Tibial artery (tissue), 4 donors: ENCODE data around the gene PIGM.

Experiments
- DNase-seq, 2 donors: peaks; one replicate each; pipeline ENCODE4 v3.0.0-alpha.2; 2019
- H3K27ac ChIP-seq, 2 donors: fragments of 200-600 bp; sonication (generic) in 1 of 2; 1 replicate in 1 of 2; 2 replicates in 1 of 2; pipeline ENCODE4 v1.5.1; 2018 to 2019; ENCODE audit warnings: mild to moderate bottlenecking in 1 of 2
- H3K27me3 ChIP-seq, 2 donors: fragments of 200-600 bp; sonication (generic) in 1 of 2; one replicate each; pipeline versions ENCODE4 v1.5.1 to v1.6.0; 2016 to 2019
- H3K36me3 ChIP-seq, 3 donors: fragments of 200-600 bp; sonication (generic) in 2 of 3; one replicate each; pipeline ENCODE4 v1.5.1; 2016 to 2019; ENCODE audit warnings: mild to moderate bottlenecking in 2 of 3
- H3K4me1 ChIP-seq, 4 donors: fragments of 200-600 bp; sonication (generic) in 2 of 4; 1 replicate in 3 of 4; 2 replicates in 1 of 4; pipeline ENCODE4 v1.5.1; 2016 to 2019
- H3K4me3 ChIP-seq, 2 donors: fragments of 200-600 bp; sonication (generic) in 1 of 2; 1 replicate in 1 of 2; 2 replicates in 1 of 2; pipeline ENCODE4 v1.5.1; 2018 to 2019; ENCODE audit warnings: mild to moderate bottlenecking in 2 of 2
- H3K9me3 ChIP-seq, 3 donors: fragments of 200-600 bp; sonication (generic) in 1 of 3; one replicate each; pipeline ENCODE4 v1.5.1; 2016 to 2019
- intact Hi-C: fragments of 100-400 bp; cut with DNase I; formaldehyde crosslinking; loops from one replicate; pipeline ENCODE4 v1.15.0; 2023; ENCODE audit warnings: low total_unique reads
- TF ChIP-seq, protein P1 (sequence below), 2 experiments: fragments of 200-600 bp in 1 of 2; fragments of 450-650 bp in 1 of 2; IDR thresholded peaks; one replicate each; pipeline ENCODE4 v1.5.1; 2017 to 2019; ENCODE audit warnings: antibody characterized with exemption in 2 of 2, mild to moderate bottlenecking in 1 of 2, moderate library complexity in 1 of 2

The PIGM gene

DNA sequence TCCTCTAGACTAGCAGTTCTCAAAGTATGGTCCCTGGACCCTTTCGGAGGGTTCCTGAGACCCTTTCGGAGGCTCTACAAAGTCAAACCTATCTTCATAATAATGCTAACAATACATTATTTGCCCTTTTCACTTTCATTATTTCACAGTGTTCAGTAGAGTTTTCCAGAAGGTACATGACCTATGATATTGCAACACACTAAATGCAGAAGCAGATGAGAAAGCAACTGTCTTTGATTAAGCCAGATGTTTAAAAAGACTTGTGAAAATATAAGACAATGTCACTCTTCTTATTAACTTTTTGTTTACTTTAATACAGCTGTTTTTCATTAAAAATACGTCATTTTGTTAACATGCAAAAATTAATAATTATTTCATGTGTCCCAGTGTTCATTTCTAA is 32.4 kb upstream of the PIGM start:
- TF ChIP-seq, protein P1, sequence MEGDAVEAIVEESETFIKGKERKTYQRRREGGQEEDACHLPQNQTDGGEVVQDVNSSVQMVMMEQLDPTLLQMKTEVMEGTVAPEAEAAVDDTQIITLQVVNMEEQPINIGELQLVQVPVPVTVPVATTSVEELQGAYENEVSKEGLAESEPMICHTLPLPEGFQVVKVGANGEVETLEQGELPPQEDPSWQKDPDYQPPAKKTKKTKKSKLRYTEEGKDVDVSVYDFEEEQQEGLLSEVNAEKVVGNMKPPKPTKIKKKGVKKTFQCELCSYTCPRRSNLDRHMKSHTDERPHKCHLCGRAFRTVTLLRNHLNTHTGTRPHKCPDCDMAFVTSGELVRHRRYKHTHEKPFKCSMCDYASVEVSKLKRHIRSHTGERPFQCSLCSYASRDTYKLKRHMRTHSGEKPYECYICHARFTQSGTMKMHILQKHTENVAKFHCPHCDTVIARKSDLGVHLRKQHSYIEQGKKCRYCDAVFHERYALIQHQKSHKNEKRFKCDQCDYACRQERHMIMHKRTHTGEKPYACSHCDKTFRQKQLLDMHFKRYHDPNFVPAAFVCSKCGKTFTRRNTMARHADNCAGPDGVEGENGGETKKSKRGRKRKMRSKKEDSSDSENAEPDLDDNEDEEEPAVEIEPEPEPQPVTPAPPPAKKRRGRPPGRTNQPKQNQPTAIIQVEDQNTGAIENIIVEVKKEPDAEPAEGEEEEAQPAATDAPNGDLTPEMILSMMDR (IDR thresholded peaks at IDR 0.05), result no peak
- no peaks in the 10 kb centered on the region for H3K4me1 ChIP-seq
- intact Hi-C loops, result no loop called here
- no peak for DNase-seq
- no peaks in the 10 kb centered on the region for H3K36me3 ChIP-seq
- no peaks in the 10 kb centered on the region for H3K9me3 ChIP-seq
- no peak overlapping the region for H3K27ac ChIP-seq
- H3K4me3 ChIP-seq, result no peak overlapping the region
- peaks cover 0 to 12% of the 10 kb centered on the region in 2 donors for H3K27me3 ChIP-seq

DNA sequence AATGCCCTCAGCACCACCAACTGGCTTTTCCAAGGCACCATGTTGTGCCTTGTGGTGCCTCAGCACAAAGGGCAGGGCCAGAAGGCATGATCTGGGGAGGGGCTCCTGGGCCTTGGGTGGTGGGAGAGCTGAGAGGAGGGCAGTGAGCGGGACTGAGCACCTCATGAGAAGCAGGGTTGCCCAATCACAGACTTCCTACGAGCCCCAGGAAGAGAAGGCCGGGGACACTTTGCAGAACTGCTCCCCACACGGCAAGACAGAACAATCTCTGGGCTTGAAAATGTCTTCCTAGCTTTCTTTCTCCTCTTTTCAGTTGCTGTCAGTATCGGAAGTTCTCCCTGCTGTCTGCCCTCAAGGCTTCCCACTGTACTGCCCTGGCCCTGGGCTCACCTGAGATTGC is 31.4 kb upstream of the PIGM start:
- Histone ChIP-seq H3K36me3 (no peaks in the 10 kb centered on the region), H3K9me3 (no peaks in the 10 kb centered on the region), H3K4me3 (no peak overlapping the region), H3K27me3 (peaks cover 0 to 12% of the 10 kb centered on the region in 2 donors), H3K4me1 (no peaks in the 10 kb centered on the region), H3K27ac (no peak overlapping the region)
- intact Hi-C loops, result no loop called here
- DNase-seq, result no peak
- TF ChIP-seq, protein P1 (IDR thresholded peaks at IDR 0.05), result no peak

DNA sequence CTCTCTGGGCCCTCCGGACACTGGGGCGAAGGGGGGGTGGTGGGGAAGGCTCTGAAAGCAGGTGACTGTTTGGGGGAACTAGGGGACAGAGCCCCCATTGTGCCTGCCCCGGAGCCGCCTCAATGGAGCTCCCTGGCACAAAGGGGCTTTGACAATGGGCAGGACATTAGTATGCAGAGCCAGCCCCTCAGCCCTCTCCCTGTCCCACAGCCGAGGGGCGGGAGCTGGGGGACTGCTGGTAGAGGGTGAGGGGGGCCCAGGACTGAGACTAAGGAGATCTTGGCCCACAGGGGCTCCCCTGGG is 30.4 kb upstream of the PIGM start:
- Histone ChIP-seq H3K27ac (no peak overlapping the region), H3K4me3 (no peak overlapping the region), H3K36me3 (no peaks in the 10 kb centered on the region), H3K9me3 (no peaks in the 10 kb centered on the region), H3K27me3 (peaks cover 0 to 12% of the 10 kb centered on the region in 2 donors), H3K4me1 (no peaks in the 10 kb centered on the region)
- intact Hi-C loops, result no loop called here
- no peak for DNase-seq
- TF ChIP-seq, protein P1 (IDR thresholded peaks at IDR 0.05), result no peak

DNA sequence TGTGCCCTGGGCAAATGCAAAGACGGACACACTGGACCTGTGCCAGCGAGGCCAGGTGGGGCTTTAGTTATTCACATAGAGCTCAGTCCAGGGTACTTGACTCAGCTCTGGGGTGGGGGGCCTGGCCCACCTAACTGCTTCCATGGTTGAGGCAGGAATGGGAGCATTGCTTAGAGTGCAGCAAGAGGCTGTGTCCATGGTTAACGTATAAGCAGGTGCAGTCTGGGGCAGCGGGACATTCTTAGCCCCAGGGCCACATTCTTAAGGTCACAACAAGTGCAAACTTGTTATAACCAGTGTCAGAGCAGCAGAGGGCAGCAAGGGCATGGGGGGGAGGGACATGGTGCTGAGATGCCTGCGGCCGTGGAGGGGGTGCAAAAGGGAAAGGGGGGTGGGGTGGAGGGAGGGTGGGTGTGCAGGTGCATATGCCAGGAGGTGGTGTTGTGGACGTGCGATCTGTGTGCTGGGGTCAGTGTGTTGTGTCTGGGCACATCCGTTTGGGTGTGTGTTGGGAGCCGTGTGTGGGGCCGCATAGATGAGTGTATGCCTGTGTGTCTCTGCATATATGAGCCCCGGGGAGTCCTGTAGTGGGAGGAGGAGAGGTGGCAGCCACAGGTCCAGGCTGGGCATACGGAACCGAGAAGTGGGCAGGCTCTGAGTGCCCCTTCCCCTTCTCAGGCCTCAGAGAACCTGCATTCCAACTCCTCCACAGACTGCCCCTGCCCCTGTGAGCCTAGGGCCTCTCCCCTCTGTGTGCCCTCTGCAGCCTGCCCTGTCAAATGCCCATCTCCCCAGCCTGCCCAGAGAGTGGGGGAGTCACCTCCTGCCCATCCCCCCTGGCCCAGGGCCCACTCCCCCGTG is 29.8 kb upstream of the PIGM start:
- H3K4me1 ChIP-seq, result no peaks in the 10 kb centered on the region
- intact Hi-C loops, result no loop called here
- DNase-seq, result no peak
- no peak overlapping the region for H3K4me3 ChIP-seq
- H3K36me3 ChIP-seq, result no peaks in the 10 kb centered on the region
- no peaks in the 10 kb centered on the region for H3K9me3 ChIP-seq
- H3K27ac ChIP-seq, result no peak overlapping the region
- peaks cover 0 to 12% of the 10 kb centered on the region in 2 donors for H3K27me3 ChIP-seq
- TF ChIP-seq, protein P1 (IDR thresholded peaks at IDR 0.05), result no peak

DNA sequence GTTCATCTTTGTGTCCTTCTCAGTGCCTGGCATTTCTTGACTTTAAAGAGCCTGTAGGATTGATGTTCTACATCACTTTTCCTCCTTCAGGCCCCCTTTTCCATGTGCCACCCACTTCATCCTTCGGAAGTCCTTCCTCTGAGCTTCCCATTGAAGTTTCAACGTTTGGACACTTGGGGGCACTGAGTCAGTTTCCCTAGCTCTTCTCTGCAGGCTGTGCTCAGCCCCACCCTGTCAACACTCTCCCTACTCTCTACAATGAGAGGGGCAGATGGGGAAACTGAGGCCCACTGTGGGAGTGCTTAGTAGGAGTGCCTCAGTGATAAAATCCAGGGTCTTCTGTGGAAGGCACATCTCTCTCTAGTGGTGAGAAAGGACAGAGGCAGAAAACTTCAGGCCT is 26.3 kb upstream of the PIGM start:
- peaks cover 0 to 31% of the 10 kb centered on the region in 2 donors for H3K27me3 ChIP-seq
- no peak overlapping the region for H3K4me3 ChIP-seq
- DNase-seq, result no peak
- no peaks in the 10 kb centered on the region for H3K4me1 ChIP-seq
- H3K27ac ChIP-seq, result no peak overlapping the region
- intact Hi-C loops, result no loop called here
- no peaks in the 10 kb centered on the region for H3K36me3 ChIP-seq
- H3K9me3 ChIP-seq, result no peaks in the 10 kb centered on the region
- TF ChIP-seq, protein P1 (IDR thresholded peaks at IDR 0.05), result peak; percentile 29
